Activated gamma-delta T cell (primary cell): ENCODE data around the gene PRIMA1.

Source experiments
- DNase-seq: peaks from one replicate; lab custom pipeline; 2025; lab: John Stamatoyannopoulos, UW

Gene PRIMA1

GRCh38 chr14:93732524-93732923 is 55.8 kb downstream of the PRIMA1 start:
- DNase-seq = no peak

GRCh38 chr14:93731753-93732152 is 56.5 kb downstream of the PRIMA1 start:
- DNase-seq = no peak

- DNase-seq = no peak
These were observed 58.3 kb downstream of the PRIMA1 start for GRCh38 chr14:93729993-93730392.

GRCh38 chr14:93728651-93729016 is 59.7 kb downstream of the PRIMA1 start:
- no peak for DNase-seq

GRCh38 chr14:93727917-93728650 is 60.2 kb downstream of the PRIMA1 start:
- DNase-seq = no peak

- no peak for DNase-seq
These were observed 61.1 kb downstream of the PRIMA1 start for GRCh38 chr14:93727039-93727740.

GRCh38 chr14:93725993-93726392 is 62.3 kb downstream of the PRIMA1 start:
- no peak for DNase-seq

- DNase-seq = no peak
These were observed 63.2 kb downstream of the PRIMA1 start for GRCh38 chr14:93725002-93725582.

GRCh38 chr14:93723001-93723400 is 65.3 kb downstream of the PRIMA1 start:
- DNase-seq = no peak

- DNase-seq = no peak
These were observed 67.3 kb downstream of the PRIMA1 start for GRCh38 chr14:93720981-93721483.

GRCh38 chr14:93720076-93720815 is 68.0 kb downstream of the PRIMA1 start:
- no peak for DNase-seq

- DNase-seq = no peak
These were observed 69.0 kb downstream of the PRIMA1 start for GRCh38 chr14:93719256-93719655.

GRCh38 chr14:93717668-93718320 is 70.5 kb downstream of the PRIMA1 start:
- no peak for DNase-seq

- no peak for DNase-seq
These were observed 71.3 kb downstream of the PRIMA1 start for GRCh38 chr14:93716746-93717667.

GRCh38 chr14:93716002-93716745 is 72.1 kb downstream of the PRIMA1 start:
- no peak for DNase-seq

- DNase-seq = no peak
These were observed 72.9 kb downstream of the PRIMA1 start for GRCh38 chr14:93715279-93715927.

GRCh38 chr14:93714605-93715004 is 73.7 kb downstream of the PRIMA1 start:
- no peak for DNase-seq

GRCh38 chr14:93713726-93714405 is 74.4 kb downstream of the PRIMA1 start:
- DNase-seq = no peak
